HL-60/S4 treated with retinoic acid at 250 ng/mL for 4 days and 3 days (cell line): Measurements from ENCODE around the gene HK3.
"Not testable (repeated sequence)": the region's sequence is repeated elsewhere in the genome, so short reads cannot be mapped to it uniquely, and the experiment has no call there.

Source experiments
- in situ Hi-C: fragments of 300-500 bp; cut with MboI; formaldehyde crosslinking; loops from 2 replicates; pipeline ENCODE4 v1.7.0; 2022; ENCODE audit warnings: low sequenced_read_pairs

HK3 gene

DNA sequence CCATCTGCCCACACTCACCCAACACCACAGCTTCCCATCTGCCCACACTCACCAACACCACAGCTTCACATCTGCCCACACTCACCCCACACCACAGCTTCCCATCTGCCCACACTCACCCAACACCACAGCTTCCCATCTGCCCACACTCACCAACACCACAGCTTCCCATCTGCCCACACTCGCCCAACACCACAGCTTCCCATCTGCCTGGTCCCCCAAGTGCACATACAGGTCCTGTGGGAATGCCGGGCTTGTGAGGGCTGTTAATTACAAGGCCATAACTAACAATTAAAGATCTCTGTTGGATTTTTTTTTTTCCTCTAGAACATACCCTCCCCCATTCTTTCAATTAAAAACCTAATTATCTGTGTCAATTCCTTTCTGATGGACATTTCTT lies 26.1 kb downstream of the HK3 start:
- in situ Hi-C loops = not testable (repeated sequence)

DNA sequence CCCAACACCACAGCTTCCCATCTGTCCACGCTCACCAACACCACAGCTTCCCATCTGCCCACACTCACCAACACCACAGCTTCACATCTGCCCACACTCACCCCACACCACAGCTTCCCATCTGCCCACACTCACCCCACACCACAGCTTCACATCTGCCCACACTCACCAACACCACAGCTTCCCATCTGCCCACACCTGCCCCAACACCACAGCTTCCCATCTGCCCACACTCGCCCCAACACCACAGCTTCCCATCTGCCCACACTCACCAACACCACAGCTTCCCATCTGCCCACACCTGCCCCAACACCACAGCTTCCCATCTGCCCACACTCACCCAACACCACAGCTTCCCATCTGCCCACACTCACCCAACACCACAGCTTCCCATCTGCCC lies 26.6 kb downstream of the HK3 start:
- in situ Hi-C loops = not testable (repeated sequence)

DNA sequence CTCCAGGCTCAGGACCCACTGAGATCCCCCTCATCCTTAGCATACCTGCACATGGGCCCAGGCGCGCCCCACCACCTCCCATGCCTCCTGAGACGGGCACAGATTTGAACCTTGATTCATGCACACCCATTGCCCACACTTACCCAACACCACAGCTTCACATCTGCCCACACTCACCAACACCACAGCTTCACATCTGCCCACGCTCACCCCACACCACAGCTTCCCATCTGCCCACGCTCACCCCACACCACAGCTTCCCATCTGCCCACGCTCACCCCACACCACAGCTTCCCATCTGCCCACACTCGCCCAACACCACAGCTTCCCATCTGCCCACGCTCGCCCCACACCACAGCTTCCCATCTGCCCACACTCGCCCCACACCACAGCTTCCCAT lies 28.5 kb downstream of the HK3 start:
- in situ Hi-C loops = not testable (repeated sequence)

DNA sequence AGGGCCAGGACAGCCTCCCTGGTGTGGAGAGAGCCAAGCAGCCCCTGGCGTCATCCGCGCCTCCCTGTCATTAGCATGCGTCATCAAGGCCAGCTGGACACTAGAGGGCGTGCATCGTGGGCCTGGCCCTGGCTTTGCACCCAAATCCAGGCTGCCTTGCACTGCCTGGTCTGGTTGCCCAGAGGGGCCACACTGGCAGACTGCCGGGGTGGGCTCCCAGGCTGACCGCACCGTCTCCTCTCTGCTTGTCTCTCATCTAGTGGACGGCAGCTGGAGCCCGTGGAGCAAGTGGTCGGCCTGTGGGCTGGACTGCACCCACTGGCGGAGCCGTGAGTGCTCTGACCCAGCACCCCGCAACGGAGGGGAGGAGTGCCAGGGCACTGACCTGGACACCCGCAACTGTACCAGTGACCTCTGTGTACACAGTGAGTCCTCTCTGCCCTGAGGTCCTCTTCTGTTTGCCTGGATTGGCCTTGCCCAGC lies 29.0 kb downstream of the HK3 start:
- in situ Hi-C loops = no loop called here

DNA sequence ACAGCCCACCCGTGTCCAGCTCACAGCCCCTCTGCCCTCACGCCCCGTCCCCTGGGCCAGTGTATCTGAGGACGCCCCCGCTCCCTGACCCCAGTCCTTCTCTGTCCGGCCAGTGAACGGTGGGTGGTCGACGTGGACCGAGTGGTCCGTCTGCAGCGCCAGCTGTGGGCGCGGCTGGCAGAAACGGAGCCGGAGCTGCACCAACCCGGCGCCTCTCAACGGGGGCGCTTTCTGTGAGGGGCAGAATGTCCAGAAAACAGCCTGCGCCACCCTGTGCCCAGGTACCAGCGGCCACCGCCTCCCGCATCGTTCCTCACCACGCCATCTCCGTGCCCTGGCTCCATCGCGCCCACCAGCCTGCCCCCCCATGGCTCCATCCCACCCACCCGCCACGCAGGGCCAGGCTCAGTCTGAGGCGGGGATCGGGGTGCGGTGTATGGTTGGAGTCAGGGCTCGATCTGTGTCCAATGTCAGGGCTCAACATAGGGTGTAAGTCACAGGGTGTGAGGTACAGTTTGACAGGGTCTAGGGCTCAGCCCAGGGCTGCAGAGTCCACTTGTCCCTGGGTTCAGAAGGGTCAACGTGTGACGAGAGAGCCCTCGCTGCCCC lies 29.5 kb downstream of the HK3 start:
- in situ Hi-C loops = no loop called here

DNA sequence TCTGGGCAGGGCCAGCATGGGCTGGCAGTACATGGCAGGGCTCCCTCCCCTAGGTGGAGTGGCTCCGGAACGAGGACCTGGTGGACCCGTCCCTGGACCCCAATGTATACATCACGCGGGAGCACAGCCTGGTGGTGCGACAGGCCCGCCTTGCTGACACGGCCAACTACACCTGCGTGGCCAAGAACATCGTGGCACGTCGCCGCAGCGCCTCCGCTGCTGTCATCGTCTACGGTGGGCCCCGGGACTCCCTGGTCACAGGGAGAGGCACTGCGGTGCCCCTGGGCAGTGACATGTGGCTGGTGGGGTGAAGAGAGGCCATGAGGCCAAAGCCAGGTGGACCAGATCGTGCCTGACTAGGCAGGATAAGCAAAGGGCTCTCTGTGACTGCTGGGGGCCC lies 30.4 kb downstream of the HK3 start:
- in situ Hi-C loops = no loop called here

DNA sequence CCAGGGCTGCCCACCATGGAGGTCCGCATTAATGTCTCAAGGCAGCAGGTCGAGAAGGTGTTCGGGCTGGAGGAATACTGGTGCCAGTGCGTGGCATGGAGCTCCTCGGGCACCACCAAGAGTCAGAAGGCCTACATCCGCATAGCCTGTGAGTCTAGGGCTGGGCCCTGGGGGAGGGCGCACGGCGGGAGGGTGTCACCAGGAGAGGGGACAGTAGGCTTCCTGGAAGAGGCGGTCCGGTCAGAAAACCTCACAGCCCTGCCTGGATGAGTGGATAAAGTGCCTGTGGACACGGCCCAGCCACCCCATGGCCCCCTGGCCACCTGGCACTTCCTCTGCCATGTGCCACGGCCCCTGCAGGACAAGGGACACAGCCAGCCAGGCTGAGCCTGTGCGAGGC lies 31.0 kb downstream of the HK3 start:
- in situ Hi-C loops = no loop called here

DNA sequence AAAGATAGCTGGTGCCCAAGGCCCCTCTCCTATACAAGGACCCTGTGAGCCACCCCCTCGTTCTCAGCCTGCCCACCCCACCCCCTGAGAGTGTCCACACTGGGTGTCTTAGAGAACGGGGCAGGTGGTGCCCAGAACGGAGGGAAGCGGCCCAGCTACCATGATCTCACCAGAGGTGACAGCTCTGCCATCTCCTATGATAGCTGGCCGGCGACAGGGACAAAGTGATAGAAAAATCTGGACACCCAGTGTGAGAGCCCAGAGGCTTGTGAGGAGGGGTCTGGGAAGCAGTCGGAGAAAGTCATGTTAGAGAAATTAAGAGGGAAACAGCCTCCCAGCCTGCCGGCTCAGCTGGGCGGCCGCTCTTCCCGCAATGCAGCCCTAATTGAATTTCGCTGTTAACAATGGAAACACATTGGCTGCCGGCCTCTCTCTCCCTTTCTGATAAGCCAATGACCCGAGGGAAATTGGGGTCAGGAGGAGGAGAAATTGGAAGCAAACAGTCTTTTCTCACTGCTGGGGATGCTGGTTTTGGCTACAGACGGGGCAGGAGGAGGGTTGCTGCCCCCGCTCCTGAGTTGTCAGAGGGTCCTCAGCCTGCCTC lies 32.3 kb downstream of the HK3 start:
- in situ Hi-C loops = no loop called here

DNA sequence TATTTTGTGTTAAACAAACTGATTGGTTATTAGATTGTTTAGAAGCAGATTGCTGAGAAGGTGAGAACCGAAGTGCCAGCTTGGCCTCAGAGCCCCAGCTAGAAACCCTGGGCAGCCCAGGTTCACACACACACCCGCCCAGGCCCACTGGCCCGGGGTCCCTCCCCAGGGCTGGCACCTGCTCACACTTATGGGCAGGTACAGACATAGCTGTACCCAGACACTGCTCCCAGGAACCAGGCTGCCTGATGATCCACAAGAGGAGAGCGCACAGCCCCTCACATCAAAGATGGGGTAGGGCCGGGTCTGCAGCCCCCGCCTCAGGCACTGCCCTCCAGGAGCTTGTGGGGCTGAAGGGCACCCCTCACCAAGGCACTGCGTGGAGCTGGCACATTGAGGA lies 33.2 kb downstream of the HK3 start:
- in situ Hi-C loops = no loop called here

DNA sequence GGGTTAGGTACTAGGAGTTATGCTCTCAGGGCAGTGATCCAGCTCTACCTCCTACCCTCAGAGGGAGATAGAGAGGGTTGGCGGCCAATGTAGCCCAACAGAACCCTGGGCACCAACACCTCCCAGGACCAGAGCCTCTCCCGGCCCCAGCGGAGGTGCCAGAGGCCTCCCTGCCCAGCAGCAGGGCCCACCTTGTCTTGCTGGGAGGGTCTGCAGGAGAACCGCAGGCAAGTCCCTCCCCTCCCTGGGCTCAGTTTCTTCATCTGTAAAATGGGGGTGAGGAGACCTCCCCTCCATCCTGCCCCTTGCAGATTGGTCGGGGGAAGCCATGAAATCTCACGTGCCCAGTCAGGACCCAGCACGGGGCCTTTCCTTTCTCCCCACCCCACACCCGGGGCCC lies 34.4 kb downstream of the HK3 start:
- in situ Hi-C loops = no loop called here

DNA sequence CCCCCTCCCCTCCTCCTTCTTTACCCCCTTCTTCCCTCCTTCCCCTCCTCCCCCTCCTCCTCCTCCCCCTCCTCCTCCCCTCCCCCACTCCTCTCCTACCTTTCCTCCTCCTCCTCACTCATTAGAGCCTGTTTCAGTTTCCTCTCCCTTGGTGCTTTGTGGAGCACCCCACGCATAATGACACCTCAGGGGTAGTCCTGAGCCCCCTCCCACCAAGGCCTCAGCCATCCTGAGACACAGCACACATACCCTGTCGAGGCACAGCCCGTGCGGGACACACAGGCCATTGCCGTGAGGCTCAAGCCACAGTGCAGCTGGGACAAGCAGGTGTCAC lies 35.4 kb downstream of the HK3 start:
- in situ Hi-C loops = no loop called here

DNA sequence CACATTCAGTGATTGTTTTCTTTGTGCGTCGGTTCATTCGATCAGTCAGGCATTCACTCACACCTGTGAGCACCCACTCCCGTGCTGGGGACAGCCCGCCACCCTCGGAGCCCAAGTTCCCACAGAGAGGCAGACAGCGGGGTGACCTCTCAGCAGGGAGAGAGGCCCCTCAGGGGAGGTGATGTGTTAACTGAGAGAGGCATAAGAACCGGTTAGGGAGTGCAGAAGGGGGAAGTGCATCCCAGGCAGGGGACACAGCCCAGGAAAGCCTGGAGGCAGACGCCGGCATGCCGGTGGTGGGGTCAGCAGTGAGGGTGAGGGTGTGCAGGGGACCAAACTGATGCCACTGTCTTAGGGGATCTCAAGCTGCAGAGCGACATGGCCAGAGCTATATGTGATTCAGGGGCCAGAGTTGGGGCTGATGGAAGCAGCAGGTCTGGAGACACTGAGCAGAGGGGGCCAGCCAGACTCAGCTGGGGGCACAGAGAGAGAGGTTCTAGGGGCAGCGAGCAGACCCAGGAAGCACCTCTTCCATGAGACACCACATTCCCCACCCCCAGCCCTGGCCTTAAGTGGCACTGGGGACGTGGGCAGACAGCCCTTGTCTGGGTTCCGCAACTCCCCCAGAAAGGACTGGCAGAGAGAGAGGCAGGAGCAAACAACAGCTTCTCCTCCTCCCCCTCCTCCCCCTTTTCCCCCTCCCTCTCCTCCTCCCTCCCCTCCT lies 35.9 kb downstream of the HK3 start:
- in situ Hi-C loops = no loop called here

DNA sequence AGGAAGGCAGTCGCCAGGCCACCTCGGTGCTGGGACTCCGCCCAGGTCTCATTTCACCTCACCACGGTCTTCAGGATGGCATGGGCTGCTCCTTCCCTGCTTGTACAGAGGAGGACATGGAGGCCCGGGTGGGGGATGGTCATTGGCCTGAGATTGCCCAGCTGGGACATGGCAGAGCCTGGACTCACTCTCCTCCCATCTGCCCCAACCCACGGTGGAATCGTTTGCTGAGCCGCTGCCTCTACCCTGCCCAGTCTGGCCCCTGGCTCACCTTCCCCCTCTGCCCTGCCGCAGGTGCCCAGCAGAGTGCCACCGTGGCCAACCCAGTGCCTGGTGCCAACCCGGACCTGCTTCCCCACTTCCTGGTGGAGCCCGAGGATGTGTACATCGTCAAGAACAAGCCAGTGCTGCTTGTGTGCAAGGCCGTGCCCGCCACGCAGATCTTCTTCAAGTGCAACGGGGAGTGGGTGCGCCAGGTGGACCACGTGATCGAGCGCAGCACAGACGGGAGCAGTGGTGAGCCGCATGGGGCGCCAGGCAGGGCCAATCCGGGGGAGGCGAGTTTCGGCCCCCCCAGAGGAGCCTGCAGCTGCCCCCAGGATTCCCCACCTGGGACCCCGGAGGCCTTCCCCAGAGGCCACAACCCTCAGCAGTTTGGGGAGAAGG lies 36.7 kb downstream of the HK3 start:
- in situ Hi-C loops = no loop called here

DNA sequence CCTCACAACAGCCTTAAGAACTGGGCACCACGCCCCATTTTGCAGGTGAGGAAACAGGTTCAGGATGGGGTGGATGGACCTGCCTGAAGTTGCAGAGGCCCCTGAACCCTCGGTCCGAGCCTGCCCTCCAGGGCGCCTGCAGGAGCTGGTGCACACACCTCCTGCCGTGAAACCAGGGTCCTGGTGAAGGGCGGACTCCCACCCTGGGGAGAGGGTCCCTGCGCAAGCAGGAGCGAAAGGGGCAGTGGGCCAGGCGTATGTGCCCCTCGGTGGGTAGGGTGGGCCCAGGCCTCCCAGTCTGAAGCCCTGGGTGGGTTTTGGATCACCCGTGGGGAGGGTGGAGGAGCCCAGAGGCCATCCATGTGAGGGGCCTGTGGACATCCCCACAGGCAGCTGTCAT lies 37.9 kb downstream of the HK3 start:
- in situ Hi-C loops = no loop called here

DNA sequence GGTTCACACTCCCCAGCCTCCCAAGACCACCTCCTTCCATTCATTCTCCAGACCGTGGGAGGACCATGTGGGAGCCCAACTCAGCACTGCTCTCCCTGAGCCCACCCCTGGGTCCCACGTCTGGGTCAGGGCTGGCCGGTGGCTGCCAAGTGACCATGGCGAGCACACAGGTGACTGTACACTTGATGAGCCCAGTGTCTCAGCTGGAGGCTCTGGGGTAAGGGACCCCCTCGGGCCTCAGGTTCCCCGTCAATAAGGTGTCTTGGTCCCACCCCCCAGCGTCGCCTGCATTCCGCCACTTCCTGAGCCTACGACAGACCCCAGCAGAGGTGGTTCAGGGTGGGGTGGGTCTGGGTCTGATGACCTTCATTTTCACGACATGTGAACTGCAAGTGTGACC lies 38.8 kb downstream of the HK3 start:
- in situ Hi-C loops = no loop called here

DNA sequence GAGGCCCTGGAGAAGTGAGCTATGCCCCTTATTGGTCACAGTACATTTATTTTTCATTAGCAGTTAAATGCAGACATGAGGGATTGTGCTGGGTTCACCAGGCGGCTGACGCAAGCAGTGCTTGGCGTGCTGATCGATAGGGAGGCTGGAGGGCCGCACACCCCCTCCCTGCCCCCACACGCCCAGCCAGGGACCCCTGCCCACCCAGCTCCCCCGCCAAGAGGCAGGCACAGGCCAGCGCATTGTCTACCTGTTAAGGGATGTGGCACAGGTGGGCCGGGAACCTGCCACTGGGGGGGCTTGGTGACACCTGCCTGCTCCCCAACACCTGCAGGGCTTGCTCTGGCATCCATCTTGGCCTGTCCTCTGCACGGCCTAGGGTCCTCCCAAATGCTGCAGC lies 39.2 kb downstream of the HK3 start:
- in situ Hi-C loops = no loop called here

DNA sequence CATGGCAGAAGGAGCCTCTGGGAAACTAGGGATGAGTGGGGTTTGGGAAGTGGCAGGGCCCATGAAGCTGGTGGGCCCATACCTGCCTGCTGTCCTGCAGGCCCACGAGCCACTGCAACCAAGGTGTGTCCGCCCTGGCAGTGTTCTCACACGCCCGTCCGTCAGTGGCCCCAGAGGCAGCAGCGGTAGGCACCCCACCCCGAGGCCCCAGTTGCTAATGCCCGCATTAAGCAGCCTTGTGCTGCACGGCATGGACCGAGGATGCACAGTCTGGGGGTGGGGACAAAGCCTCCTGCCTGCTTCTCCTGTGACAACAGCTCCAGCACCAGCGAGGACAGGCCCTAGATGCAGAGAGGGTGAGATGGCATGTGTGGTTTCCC lies 41.3 kb downstream of the HK3 start:
- in situ Hi-C loops = no loop called here

DNA sequence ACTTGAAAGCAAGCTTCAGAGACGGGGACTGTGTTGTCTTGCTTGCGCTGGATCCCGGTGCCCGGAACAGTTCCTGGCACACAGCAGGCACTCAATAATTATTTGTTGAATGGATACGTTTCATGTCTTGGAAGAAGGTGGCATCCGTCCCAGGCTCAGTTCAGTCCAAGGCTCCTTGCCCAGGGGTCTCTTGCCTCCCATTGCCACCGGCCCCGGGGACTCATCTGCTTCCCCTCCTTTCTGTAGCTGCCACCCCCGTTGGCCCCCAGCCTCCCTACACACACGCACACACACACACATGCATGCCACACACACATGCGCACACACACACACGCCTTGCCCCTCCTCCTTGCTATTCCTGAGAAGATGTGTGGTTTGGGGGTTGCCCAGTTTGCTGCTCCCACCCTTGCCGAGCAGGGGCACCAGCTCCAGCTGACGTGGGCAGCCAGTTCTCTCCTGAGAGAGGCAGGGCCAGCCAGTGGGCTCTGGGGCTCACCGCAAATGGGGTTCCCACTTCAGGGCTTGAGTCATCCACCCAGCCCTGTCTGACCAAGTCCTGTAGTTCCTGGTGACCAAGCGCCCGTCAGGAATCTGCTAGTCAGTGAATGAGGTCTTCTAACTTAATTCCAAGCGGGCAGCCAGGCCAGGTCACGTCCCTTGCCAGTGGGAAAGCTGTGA lies 41.8 kb downstream of the HK3 start:
- in situ Hi-C loops = no loop called here

DNA sequence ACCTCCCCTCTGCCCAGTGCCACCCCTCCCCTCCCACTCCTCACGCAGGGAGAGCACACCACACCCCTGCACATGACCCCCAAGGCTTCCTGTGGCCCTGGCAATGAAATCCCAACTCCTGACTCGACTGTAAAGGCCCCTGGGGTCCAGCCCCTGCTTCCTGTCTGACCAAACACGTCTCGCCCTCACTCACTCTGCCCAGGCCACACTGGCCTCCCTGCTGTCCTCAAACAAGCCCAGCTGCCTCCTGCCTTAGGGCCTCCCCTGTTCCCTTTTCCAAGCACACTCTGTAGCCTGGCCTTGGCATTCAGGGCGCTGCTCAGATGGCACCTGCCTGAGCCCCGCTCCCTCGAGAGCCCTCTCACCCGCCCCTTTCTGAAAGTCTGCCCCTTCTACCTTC lies 42.4 kb downstream of the HK3 start:
- in situ Hi-C loops = no loop called here

DNA sequence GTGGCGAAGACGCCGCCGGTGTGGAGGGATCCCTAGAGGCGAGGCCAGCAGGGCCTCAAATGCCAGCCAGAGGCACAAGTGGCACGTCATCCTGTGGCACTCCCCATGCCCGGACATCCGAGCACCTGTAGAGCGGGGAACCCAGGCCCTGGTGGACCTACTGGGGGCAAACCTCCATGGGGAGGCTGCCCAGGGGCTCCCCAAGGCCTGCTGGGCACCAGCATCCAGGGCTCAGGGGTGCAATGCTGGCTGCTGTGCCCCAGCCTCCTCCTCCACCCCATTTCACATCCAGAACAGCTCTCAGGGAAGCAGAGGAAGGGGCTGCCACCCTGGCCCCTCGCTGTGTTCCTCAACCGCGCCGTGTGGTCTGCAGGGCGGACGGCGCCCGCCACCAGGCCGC lies 43.5 kb downstream of the HK3 start:
- in situ Hi-C loops = no loop called here

DNA sequence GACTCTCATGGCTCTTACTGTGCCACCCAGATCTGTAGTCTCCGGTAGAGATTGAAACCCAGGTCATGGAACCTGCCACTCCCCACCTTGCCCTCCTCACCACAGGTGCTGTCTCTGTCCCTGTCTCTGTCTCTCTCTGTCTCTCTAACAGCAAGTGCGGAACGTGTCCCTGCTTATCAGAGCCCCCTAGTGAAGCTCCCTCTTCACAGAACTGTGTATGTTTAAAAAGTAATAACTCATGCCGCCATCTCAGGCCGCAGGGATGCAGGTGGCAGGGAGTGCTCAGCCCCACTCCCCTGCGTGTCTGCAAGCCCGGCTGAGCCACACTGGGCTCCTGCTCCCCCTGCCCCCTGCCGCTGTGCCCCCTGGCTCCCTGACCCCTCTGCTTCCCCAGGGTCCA lies 45.0 kb downstream of the HK3 start:
- in situ Hi-C loops = no loop called here
